GM11168 (cell line): ENCODE measurements around the gene PRR5L.
"Not testable (repeated sequence)": the region's sequence is repeated elsewhere in the genome, so short reads cannot be mapped to it uniquely, and the experiment has no call there.

Experiments
- in situ Hi-C: fragments of 300-500 bp; cut with MboI; formaldehyde crosslinking; loops from one replicate; pipeline ENCODE4 v1.12.0; 2022; ENCODE audit warnings: low sequenced_read_pairs; ENCODE audit not compliant: unreplicated experiment

PRR5L gene

DNA sequence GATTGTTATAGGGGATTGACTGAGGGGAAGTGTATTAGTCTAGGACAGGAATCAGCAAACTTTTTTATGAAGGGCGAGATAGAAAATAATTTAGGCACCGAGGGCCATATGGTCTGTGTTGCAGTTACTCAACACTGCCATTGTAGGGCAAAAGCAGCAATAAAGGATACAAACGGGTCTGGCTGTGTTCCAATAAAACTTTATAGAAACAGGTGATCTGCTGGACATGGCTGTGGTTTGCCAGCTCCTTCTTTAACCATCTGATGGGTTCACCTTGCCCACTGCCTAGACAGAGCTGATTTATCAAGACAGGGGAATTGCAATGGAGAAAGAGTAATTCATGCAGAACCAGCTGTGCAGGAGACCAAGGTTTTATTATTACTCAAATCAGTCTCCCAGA is 20.0 kb downstream of the PRR5L start:
- in situ Hi-C loops, result no loop called here

DNA sequence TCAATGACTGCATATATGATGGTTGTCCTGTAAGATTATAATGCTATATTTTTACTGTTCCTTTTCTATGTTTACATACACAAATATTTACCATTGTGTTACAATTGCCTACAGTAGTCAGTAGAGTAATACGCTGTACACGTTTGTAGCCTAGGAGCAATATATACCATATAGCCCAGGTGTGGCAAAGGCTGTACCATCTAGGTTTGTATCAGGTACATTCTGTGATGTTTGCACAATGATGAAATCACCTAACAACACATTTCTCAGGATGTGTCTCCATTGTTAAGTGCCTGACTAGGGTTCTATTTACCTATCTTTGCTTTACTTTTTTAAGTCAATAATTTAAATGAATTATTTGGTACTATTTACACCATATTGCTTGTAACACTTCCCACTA is 21.9 kb downstream of the PRR5L start:
- in situ Hi-C loops, result no loop called here

DNA sequence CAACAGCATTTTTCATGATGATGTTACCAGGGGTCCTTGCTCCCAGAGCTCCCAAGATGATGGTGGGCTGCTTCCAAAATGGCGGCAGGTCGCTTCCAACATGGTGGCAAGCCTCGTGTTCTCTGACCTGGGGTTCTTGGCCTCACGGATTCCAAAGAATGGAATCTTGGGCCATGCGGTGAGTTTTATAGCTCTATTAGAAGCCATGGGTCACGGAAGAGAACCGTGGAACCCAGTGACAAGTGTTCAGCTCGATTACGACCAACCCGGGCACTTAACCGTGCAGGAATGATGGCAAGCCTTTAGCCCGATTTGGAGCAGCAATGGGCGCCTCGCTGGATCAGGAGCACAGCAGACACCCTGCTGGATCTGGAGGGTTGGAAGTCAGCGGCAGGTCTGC is 28.9 kb downstream of the PRR5L start:
- in situ Hi-C loops, result not testable (repeated sequence)

DNA sequence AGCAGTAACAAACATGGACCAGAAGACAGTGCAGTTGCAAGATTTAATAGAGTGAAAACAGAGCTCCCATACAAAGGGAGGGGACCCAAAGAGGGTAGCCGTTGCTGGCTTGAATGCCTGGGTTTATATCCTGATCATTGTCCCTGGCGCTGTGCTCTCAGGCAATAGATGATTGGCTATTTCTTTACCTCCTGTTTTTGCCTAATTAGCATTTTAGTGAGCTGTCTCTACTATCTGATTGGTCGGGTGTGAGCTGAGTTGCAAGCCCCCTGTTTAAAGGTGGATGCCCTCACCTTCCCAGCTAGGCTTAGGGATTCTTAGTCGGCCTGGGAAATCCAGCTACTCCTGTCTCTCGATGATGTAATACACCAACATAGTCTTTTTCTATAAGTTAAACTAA is 29.3 kb downstream of the PRR5L start:
- in situ Hi-C loops, result not testable (repeated sequence)

DNA sequence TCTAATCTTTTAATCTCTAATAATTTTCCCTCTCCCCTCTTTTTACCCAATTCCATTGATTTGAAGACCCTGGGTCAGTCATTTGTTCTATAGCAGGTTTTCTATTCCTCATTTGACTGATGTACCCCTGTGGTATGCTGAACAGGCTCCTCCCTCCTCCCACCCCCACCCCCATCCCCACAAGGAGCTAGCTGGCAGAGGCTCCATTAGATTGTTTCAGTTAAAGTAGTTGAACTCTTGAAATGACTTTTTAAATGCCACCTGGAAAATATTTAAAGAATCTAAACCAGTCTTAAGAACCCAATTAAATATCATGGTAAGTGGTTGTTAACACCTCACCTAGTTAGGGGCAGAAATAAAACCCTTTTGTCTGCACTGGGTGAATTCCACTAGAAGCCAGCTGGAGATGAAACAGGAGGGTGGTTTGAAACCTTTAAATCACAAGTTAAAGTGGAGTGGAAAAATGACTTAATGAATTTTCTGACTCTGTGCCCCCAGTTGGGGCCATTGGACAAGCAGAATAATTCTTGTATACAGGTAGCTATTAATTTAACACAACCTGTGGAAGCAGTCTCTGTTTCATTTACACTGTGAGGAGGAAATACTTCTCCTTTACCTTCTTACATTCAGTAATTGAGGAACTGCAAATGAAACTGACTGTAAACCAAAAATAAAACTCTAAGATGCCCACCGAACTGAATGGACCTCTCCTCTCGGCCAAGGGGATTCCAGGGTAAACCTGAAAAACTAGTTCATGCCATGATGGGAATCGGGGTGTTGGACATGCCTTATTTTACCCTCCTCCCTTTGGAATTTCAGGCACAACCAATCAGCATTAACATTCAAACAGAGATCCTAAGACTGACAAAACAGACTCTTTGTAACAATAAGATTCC is 30.7 kb downstream of the PRR5L start:
- in situ Hi-C loops, result no loop called here

DNA sequence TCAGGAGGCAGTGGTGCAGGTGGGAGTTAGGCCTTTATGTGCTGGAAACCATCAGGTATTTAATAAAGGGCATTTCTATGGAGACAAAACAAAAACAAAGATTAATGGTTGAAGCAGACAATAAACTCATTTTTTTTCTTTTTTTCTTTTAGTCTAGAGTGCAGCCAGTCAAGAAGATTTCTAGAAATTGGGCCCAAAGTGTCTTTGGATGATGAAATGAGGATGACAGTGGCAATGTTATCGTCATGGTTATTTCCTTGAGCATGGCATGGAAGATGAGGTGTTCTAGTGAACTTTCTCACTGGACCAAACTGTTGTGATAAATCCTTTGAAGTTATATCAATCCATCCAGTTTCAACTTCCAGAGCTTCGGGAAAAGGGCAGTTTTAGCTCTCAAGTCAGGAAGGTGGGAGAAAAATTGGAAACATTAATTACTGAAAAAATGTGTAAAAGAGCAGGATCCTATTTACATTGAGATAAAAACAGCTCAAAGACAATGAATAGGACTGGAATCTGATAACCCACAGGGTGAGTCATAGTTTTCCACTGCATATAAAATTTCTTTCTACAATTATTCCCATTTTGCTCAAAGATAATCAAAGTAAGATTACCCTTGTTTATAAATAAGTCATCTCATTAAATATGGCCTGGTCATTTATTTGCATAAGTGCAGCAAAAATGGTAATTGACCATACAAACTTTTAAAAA is 33.0 kb downstream of the PRR5L start:
- in situ Hi-C loops, result no loop called here

DNA sequence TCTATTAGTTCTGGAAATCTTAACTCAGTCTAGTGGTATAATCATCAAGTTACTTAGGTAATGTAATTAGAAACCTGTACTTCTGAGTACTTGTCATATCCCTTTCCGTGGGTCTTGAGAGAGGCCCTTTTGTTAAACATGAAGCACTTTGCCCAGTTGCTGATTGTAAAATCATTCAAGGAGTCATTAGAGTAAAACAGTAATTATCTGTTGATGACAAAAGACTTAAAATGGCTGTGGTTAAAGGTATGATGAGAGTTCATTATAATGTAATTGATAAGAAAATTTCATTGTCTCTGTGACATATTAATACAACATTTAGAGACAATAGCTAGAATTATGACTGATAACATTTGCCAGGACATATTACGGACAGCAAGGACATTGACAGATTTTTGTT is 34.3 kb downstream of the PRR5L start:
- in situ Hi-C loops, result no loop called here

DNA sequence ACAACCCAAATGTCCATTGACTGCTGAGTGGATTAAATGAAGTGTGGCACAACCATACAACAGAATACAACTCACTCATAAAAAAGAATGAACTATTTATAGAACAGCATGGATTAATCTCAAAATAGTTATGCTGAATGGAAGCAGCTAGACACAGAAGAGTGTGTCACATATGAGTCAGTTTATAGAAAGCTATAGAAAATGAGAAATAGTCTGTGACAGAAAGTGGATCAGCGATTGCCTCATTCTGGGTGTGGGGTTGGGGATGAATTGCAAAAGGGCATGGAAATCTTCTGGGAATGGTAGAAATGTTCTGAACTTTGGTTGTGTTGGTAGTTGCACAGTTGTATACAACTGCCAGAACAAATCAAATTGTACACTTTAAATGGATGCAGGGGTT is 37.4 kb downstream of the PRR5L start:
- in situ Hi-C loops, result no loop called here

DNA sequence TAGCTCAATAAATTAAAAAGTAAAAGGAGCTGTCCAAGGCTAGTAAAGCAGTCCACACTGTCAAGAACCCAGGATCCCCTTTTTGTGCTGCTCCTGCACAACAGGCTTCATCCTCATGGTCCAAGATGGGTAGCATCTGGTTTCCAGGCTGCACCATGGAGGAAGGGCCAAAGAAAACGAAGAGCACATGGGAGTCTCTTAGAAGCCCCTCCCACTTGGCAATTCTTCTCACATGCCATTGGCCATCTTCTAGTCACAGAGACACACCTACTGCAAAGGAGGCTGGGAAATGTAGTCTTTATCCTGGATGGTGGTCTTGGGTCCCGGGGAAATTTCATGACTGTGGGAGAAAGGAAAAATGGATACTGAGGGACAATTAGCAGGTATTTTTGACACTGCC is 37.8 kb downstream of the PRR5L start:
- in situ Hi-C loops, result no loop called here

DNA sequence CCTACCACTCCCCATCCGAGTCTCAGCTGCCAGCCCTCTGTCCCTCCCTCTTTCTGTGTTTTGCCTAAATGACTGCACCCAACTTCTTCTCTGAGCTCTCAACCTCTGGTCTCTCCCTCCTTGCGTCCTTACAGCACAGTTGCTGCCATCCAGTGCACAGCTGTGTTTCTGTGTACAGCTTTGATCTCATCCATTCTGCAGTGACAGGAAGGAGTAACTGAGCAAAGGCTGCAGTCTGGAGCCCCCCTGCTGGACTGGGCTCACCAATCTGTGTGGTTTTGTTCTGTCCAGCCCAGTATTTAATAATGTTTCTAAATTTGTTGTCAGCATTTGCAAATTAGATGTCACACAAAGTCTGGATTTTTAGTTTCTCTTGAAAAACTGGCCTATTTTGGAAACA is 43.8 kb downstream of the PRR5L start:
- in situ Hi-C loops, result no loop called here

DNA sequence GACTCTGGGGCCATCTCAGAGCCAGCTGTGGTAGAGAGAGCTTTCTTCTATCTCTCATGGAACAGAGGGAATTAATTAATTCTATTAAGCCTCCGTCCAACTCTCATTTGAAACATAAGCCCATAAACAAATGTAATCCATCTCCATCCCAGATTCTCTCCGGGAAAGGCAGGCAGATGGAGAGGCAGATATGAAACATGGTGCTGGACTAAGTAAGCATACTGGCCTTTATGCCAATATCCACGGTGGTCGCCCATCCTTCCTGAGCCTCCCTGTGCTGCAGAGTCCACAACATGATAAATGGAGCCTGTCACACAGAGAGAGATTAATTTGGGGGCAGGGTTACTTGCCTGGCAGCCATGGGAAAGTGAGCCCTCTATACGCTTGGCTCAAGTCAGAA is 44.8 kb downstream of the PRR5L start:
- in situ Hi-C loops, result no loop called here

DNA sequence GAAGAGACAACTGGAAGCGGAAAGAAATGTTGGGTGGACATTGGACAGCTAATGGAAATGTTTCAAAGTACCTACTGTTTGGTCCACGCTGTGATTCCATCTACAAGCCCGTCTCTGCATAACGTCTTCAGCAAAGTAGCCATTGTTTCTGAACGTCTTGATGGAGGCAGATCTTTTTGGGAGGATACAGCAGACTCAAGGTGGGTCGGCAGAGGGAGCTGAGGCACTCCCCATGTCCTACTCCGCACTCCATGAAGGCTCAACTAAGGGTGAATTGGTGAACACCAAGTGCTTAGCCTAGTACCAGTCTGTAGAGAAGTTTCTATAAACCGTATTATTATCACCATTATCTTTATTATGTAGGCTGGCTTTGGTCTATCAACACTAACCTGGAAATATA is 45.8 kb downstream of the PRR5L start:
- in situ Hi-C loops, result no loop called here

DNA sequence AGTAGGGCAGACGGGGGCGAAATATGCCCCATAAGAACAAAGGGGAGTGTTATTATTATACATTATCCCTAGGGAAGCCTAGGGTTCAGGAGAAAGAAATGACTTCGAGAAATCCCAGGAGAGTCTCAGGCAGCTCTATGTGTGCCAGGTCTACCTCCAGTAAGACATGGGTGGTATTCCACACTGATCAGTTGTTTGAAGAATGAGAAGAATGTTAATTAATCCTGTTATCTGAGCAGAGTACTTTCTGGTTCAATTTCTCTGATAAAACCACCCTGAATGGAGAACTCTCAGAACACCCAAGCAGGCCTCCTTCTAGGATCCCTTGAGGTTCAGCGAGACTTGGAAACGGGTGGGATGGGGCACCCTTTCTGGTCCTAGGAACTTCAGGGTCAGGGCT is 46.2 kb downstream of the PRR5L start:
- in situ Hi-C loops, result no loop called here

DNA sequence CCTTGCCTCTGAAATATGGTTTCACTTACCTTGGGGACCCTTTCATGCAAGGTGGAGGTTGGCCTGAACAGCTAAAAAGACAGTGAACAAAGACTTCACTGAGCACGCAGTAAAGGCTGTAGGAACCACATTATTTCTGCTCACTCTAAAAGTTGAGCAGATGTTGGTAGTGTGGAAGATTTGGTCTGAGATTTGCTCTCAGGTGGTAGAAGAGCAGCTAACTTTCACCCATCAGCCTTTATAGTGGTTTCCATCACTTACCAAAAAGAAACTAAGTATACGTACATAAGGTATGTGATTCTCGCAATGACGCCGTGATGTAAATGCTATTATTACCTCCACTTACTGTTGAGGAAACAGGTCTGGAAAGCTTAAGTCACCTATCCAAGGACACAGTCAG is 47.3 kb downstream of the PRR5L start:
- in situ Hi-C loops, result no loop called here

DNA sequence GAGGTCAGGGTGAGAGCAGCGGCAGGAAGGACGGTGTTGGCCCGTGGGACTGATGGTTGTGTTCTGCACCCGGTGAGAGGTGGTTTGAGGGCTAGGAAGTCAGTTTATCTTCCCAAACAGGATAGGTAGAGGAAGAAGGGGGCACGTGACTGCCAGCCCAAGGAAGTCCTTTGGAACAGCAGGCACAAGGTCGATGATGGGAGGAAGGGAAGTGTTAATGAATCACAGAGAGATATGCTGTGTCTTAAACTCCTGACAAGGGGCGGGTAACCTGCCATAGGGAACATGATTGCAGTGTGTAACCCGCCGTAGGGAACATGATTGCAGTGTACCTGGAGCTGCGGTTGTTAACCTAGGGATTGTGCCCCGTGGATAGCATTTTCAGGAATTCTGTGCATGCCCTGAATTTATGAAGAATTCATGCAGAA is 49.0 kb downstream of the PRR5L start:
- in situ Hi-C loops, result no loop called here

DNA sequence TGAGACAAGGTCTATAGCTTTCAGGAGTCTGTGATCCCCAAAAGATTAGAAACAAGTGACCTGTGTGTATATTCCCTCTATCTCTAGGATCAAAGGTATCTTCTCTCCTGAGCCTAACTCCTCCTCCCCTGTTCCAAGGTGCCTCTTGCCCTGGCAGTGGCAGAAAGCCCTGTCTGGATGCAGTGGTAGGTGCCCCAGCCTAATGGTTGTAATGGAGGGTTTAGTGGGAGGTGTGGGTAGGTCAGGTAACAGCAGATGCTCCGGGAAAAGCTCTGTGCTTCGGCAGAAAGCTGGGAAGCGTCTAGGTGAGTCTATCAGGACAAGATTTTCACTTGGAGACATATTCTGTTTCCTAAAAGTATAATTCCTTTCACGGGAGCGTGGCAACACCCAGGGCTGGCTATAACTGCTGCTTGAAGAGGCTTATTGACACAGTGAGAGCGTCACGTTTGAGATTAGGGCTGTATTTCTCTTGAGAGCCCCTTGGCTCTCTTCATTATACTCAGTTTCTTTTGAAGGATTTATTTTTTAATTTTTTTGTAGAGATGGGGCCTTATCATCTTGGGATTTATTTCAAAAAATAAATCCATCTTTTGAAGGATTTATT is 49.5 kb downstream of the PRR5L start:
- in situ Hi-C loops, result no loop called here

DNA sequence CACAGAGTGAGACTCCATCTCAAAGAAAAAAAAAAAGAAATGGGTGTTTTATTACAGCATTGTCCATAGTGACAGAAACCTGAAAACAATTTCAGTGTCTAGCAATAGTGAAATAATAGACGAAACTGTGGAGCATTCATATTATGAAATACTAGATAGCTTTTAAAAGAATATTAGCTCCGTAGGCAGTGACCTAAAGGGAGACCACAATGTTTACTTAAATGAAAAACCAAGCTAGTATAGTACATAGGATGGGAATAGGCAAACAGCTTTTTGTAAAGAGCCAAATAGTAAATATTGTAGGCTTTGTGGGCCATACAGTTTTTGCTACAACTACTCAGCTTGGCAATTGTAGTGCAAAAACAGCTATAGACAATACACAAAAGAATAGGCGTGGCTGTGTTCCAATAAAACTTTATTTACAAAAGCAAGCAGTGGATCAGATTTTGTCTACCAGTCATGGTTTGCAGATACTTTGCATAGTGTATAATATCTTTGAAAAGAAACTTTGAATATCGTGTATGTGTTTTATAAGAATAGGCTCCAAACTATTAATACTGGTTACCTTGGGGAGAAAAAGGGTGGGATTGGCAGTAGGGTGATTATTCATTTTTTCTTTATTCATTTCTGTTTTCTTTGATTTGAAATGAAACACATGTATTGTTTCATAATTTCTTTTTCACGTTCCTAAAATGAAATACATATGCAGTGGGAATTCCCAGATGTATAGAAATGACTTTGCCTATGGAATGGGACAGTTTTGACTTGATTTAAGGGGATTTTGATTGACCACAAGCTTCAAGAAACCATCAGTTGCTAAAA is 50.7 kb downstream of the PRR5L start:
- in situ Hi-C loops, result no loop called here

DNA sequence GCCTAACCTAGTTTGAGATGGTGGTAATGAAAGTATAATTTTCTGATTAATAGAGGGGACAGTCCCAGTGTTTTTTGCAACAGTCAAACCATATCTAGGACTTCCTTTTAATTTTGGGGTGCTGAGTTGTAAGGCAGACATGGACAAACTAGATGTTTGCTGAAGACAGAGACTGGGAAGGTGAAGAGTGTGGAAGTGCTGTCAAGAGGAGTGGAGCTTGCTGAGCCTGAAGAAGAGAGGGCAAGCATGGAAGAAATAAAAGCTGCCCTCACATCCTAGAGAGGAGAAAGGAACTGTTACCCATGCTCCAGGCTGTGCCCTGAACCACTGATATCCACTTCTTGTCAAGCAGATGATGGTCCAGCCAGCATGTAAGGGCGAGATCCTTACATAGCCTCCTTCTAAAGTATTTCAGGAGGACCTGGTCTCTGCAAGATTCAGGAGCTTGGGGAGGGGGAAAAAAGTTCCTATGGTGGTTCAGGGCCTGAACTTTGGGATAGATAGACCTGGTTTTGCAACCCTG is 51.4 kb downstream of the PRR5L start:
- in situ Hi-C loops, result no loop called here

DNA sequence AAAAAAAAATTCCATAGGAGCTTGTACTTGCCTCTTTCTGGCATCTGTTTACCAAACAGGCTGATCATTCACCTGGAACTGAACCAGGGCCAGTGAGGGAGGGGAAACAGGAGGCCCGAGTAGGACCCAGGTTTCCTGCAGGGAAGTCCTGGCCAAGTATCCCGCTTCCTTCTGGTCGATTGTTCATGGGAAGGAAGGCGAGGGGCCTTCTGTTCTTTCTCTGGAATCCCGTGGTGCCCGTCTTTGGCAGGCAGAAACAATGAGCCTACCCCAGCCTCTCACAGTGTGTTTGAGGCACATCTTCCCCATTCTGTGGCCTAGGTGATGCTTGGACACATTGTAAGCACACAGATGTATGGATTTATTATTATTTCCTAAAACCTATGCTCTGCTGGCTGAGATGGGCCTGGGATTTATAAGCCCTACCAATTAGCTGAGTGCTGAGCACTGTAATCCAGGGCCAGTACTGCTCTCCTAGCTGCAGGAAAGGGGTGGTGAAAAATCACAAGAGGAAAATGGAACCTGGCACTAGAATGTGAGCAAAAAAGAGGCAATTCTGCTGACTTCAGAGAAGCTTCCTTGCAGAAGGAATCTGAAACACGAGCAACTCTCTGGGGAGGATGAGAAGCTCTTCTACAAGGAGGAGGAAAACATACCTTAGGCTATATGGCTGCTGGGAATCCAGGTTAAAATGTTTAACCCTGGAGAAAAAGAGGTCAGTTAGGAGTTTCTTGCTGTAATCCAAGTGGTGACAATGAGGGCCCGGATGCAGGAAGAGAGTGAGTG is 53.5 kb downstream of the PRR5L start:
- in situ Hi-C loops, result no loop called here

DNA sequence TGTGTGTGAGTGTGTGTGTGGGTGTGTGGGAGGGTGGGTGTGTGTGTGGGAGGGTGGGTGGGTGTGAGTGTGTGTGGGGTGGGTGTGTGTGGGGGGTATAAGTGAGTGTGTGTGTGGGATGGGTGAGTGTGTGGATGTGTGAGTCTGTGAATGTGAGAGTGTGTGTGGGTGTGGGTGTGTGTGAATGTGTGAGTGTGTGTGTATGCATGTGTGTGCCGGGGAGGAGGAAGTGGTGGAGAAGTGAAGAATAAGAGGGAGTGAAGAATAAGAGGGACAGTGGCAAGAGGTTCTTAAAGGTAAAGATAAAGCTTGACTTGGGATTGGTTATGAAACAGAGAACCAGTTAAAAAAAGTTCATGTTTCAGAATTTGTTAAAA is 54.0 kb downstream of the PRR5L start:
- in situ Hi-C loops, result no loop called here
